H9 (cell line): ENCODE data around the gene WDR70. TPM values are rescaled to one million over a fixed set of nuclear protein-coding genes. Genes with fewer than 3 reads are reported as not detected.
"Not testable (repeated sequence)": the region's sequence is repeated elsewhere in the genome, so short reads cannot be mapped to it uniquely, and the experiment has no call there.

Source experiments
- DNase-seq: peaks from one replicate; pipeline ENCODE4 v3.0.0-alpha.2; 2017
- H2AFZ ChIP-seq: one replicate; pipeline ENCODE4 v1.6.1; 2013; ENCODE audit warnings: mild to moderate bottlenecking, low read length, control low read depth, moderate library complexity
- H2AK5ac ChIP-seq: 2 replicates; pipeline ENCODE4 v1.6.1; 2013; ENCODE audit warnings: low read length, control low read depth, mixed read lengths; ENCODE audit not compliant: insufficient read length
- H2BK120ac ChIP-seq: one replicate; pipeline ENCODE4 v1.6.1; 2013; ENCODE audit warnings: low read depth, mild to moderate bottlenecking, low read length, control low read depth, inconsistent platforms; ENCODE audit not compliant: poor library complexity, severe bottlenecking
- H2BK12ac ChIP-seq: 2 replicates; pipeline ENCODE4 v1.6.1; 2013; ENCODE audit warnings: low read length, control low read depth, mixed read lengths, low read depth; ENCODE audit not compliant: insufficient read length
- H2BK15ac ChIP-seq: 2 replicates; pipeline ENCODE4 v1.6.1; 2013; ENCODE audit warnings: low read depth, low read length, control low read depth
- H2BK20ac ChIP-seq: one replicate; pipeline ENCODE4 v1.6.1; 2013; ENCODE audit warnings: low read depth, mild to moderate bottlenecking, low read length, control low read depth, inconsistent platforms; ENCODE audit not compliant: poor library complexity, severe bottlenecking
- H2BK5ac ChIP-seq: 2 replicates; pipeline ENCODE4 v1.6.1; 2013; ENCODE audit warnings: low read length, control low read depth, mixed read lengths; ENCODE audit not compliant: insufficient read length
- H3K14ac ChIP-seq: 2 replicates; pipeline ENCODE4 v1.6.1; 2013; ENCODE audit warnings: low read length, control low read depth; ENCODE audit not compliant: insufficient read depth
- H3K18ac ChIP-seq: 2 replicates; pipeline ENCODE4 v1.6.1; 2013; ENCODE audit warnings: low read depth, mild to moderate bottlenecking, mixed read lengths, low read length, control low read depth; ENCODE audit not compliant: insufficient read length
- H3K23ac ChIP-seq: 2 replicates; pipeline ENCODE4 v1.6.1; 2013; ENCODE audit warnings: low read length, control low read depth, mixed read lengths, low read depth; ENCODE audit not compliant: insufficient read length
- H3K23me2 ChIP-seq: 2 replicates; pipeline ENCODE4 v1.6.1; 2013; ENCODE audit warnings: low read depth, mild to moderate bottlenecking, mixed read lengths, low read length, control low read depth; ENCODE audit not compliant: insufficient read length, poor library complexity, severe bottlenecking
- H3K27ac ChIP-seq: 2 replicates; pipeline ENCODE4 v1.5.1; 2013; ENCODE audit warnings: low read length, control low read depth, mixed read lengths, low read depth; ENCODE audit not compliant: insufficient read length
- H3K27me3 ChIP-seq: 2 replicates; pipeline ENCODE4 v1.6.1; 2013; ENCODE audit warnings: low read length, control low read depth, inconsistent platforms; ENCODE audit not compliant: insufficient read depth
- H3K4ac ChIP-seq: 2 replicates; pipeline ENCODE4 v1.6.1; 2013; ENCODE audit warnings: low read depth, mild to moderate bottlenecking, control low read depth, inconsistent platforms, low read length, moderate library complexity
- H3K4me1 ChIP-seq: 2 replicates; pipeline ENCODE4 v1.6.1; 2013; ENCODE audit warnings: low read length, control low read depth, inconsistent platforms; ENCODE audit not compliant: insufficient read depth
- H3K4me2 ChIP-seq: 2 replicates; pipeline ENCODE4 v1.6.1; 2013; ENCODE audit warnings: low read length, control low read depth, mixed read lengths; ENCODE audit not compliant: insufficient read length, insufficient read depth
- H3K56ac ChIP-seq: 2 replicates; pipeline ENCODE4 v1.6.1; 2013; ENCODE audit warnings: low read depth, mild to moderate bottlenecking, mixed read lengths, low read length, control low read depth; ENCODE audit not compliant: insufficient read length
- H3K79me1 ChIP-seq: 2 replicates; pipeline ENCODE4 v1.6.1; 2013; ENCODE audit warnings: low read depth, mild to moderate bottlenecking, moderate library complexity, low read length, control low read depth, inconsistent platforms; ENCODE audit not compliant: insufficient read depth, poor library complexity, severe bottlenecking
- H3K79me2 ChIP-seq: 2 replicates; pipeline ENCODE4 v1.6.1; 2013; ENCODE audit warnings: low read length, control low read depth, inconsistent platforms; ENCODE audit not compliant: insufficient read depth
- H3K9ac ChIP-seq: 2 replicates; pipeline ENCODE4 v1.6.1; 2013; ENCODE audit warnings: low read length, control low read depth, mixed read lengths; ENCODE audit not compliant: insufficient read length; ENCODE audit errors: extremely low read depth
- H3K9me3 ChIP-seq: one replicate; pipeline ENCODE4 v1.6.1; 2013; ENCODE audit warnings: low read depth, low read length, inconsistent platforms; ENCODE audit not compliant: control insufficient read depth
- H3T11ph ChIP-seq: one replicate; pipeline ENCODE4 v1.6.1; 2013; ENCODE audit warnings: mild to moderate bottlenecking, low read length, control low read depth, inconsistent platforms
- H4K20me1 ChIP-seq: one replicate; pipeline ENCODE4 v1.6.1; 2013; ENCODE audit not compliant: control insufficient read depth, insufficient read length, insufficient read depth
- H4K5ac ChIP-seq: 2 replicates; pipeline ENCODE4 v1.6.1; 2013; ENCODE audit warnings: low read depth, mild to moderate bottlenecking, mixed read lengths, low read length, control low read depth; ENCODE audit not compliant: insufficient read length
- H4K8ac ChIP-seq: replicated peaks from 2 replicates; pipeline ENCODE4 v1.6.1; 2013; ENCODE audit warnings: low read length, control low read depth, mixed read lengths, low read depth; ENCODE audit not compliant: insufficient read length
- H4K91ac ChIP-seq: 2 replicates; pipeline ENCODE4 v1.6.1; 2013; ENCODE audit warnings: low read depth, mild to moderate bottlenecking, moderate library complexity, mixed read lengths, low read length, control low read depth; ENCODE audit not compliant: insufficient read length
- H3K27ac Mint-ChIP-seq, 3 experiments: 2 replicates in 2 of 3; 3 replicates in 1 of 3; pipeline ENCODE4 v1.8.0; 2020 to 2021; ENCODE audit warnings: mixed read lengths in 3 of 3, mild to moderate bottlenecking in 1 of 3, moderate library complexity in 1 of 3
- H3K27me3 Mint-ChIP-seq: 2 replicates; pipeline ENCODE4 v1.8.0; 2021; ENCODE audit warnings: low read depth, mild to moderate bottlenecking, moderate library complexity, mixed read lengths
- H3K36me3 Mint-ChIP-seq, 3 experiments: 2 replicates in 2 of 3; 3 replicates in 1 of 3; pipeline ENCODE4 v1.8.0; 2020 to 2021; ENCODE audit warnings: low read depth in 3 of 3, mixed read lengths in 3 of 3; ENCODE audit not compliant: insufficient read depth in 1 of 3
- H3K4me1 Mint-ChIP-seq, 2 experiments: 2 replicates each; pipeline ENCODE4 v1.8.0; 2020; ENCODE audit warnings: mixed read lengths in 2 of 2
- H3K4me3 Mint-ChIP-seq, 2 experiments: 2 replicates in 1 of 2; 3 replicates in 1 of 2; pipeline ENCODE4 v1.8.0; 2020 to 2021; ENCODE audit warnings: mild to moderate bottlenecking in 2 of 2, mixed read lengths in 2 of 2, moderate library complexity in 1 of 2
- H3K9me3 Mint-ChIP-seq, 2 experiments: 2 replicates in 1 of 2; 3 replicates in 1 of 2; pipeline ENCODE4 v1.8.0; 2020; ENCODE audit warnings: mild to moderate bottlenecking in 2 of 2, mixed read lengths in 2 of 2, moderate library complexity in 1 of 2
- WGBS: extraction: QIAGEN DNeasy Blood & Tissue Kit; methylation state at CpG from one replicate; pipeline ENCODE4 v1.1.7; 2013; ENCODE audit warnings: missing lambda C conversion rate, low lambda C conversion rate, mixed read lengths; ENCODE audit not compliant: insufficient read length; ENCODE audit errors: extremely low coverage; 5-methylcytosine and 5-hydroxymethylcytosine counted together
- total RNA-seq: library from RNA; stranded (reverse); gene quantifications from 2 replicates; pipeline ENCODE4 v1.2.1, GENCODE V29; 2021

WDR70 gene
- total RNA-seq, 1 experiment from 2014 or later: 38.1 TPM

DNA sequence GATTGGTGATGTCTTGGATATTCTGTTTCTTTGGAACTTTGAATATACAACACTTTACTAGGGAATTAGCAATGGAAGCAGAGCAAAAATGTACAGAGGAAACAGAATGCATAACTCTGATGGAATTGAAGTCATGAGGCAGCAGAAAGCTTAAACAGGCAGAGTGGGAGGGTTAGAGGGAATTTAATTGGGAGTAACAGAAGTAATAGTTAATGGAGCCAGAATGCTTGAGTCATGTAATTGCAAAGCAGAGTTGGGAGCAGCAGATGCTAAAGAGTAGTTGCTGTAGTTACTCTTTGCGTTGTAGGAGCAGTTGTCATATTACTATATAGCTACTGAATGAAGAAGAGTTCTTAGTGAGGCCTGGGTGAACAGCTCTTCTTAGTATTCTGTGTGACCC, 90.3 kb downstream of the WDR70 start:
- H3K14ac ChIP-seq, H3K56ac ChIP-seq, H3K4me1 ChIP-seq, H3K23ac ChIP-seq, H3K4me2 ChIP-seq, H2AFZ ChIP-seq, H4K91ac ChIP-seq, H2BK120ac ChIP-seq, H3K4me3 Mint-ChIP-seq, H4K5ac ChIP-seq, H2BK5ac ChIP-seq, H3K4me1 Mint-ChIP-seq, H3K9ac ChIP-seq, H3K18ac ChIP-seq, H3K9me3 ChIP-seq, H4K20me1 ChIP-seq, H2BK15ac ChIP-seq, H3K79me2 ChIP-seq, H4K8ac ChIP-seq, DNase-seq, H3K4ac ChIP-seq, H2BK12ac ChIP-seq, H3K79me1 ChIP-seq, H3K23me2 ChIP-seq, H3K27me3 ChIP-seq, H3K27me3 Mint-ChIP-seq, H2BK20ac ChIP-seq, H3K27ac Mint-ChIP-seq, H3T11ph ChIP-seq, H2AK5ac ChIP-seq, H3K27ac ChIP-seq: not testable (repeated sequence)
- peaks cover 19 to 20% of the 10 kb centered on the region in 2 experiments for H3K9me3 Mint-ChIP-seq
- WGBS: no CpG with 5 or more reads among the region's 1 CpG
- H3K36me3 Mint-ChIP-seq: peaks cover 18% of the 10 kb centered on the region in 3 experiments; a peak in 6 of 7 replicates
